ENCODE data around the gene TLE1. TPM values are rescaled to one million over a fixed set of nuclear protein-coding genes. Genes with fewer than 3 reads are reported as not detected.

Gene TLE1
- total RNA-seq, 1 experiment from 2014 or later: 79.3 TPM

GRCh38 chr9:81717061-81717746 lies 27.9 kb upstream of the TLE1 start:
- peak overlapping the region; percentile 49 for H3K27ac ChIP-seq (ENCODE audit: insufficient read length, low read depth, low read length)

More at GRCh38 chr9:81717061-81717746, 27.9 kb upstream of the TLE1 start:
- H3K56ac ChIP-seq (ENCODE audit: insufficient read length, low read depth, low read length): no peak overlapping the region
- no peak overlapping the region for H2BK5ac ChIP-seq (ENCODE audit: insufficient read length, low read length)
- H3K79me2 ChIP-seq (ENCODE audit: insufficient read depth, low read length): no peaks in the 10 kb centered on the region
- no peaks in the 10 kb centered on the region for H3K27me3 ChIP-seq (ENCODE audit: insufficient read depth, low read length)
- H3T11ph ChIP-seq (ENCODE audit: low read length): no peak overlapping the region
- TF ChIP-seq, protein P1, sequence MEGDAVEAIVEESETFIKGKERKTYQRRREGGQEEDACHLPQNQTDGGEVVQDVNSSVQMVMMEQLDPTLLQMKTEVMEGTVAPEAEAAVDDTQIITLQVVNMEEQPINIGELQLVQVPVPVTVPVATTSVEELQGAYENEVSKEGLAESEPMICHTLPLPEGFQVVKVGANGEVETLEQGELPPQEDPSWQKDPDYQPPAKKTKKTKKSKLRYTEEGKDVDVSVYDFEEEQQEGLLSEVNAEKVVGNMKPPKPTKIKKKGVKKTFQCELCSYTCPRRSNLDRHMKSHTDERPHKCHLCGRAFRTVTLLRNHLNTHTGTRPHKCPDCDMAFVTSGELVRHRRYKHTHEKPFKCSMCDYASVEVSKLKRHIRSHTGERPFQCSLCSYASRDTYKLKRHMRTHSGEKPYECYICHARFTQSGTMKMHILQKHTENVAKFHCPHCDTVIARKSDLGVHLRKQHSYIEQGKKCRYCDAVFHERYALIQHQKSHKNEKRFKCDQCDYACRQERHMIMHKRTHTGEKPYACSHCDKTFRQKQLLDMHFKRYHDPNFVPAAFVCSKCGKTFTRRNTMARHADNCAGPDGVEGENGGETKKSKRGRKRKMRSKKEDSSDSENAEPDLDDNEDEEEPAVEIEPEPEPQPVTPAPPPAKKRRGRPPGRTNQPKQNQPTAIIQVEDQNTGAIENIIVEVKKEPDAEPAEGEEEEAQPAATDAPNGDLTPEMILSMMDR (conservative IDR thresholded peaks at IDR 0.05): no peak
- peaks cover 2% of the 10 kb centered on the region for H3K4me1 ChIP-seq (ENCODE audit: insufficient read depth, low read length)
- H4K20me1 ChIP-seq (ENCODE audit: control insufficient read depth, insufficient read depth, insufficient read length): no peaks in the 10 kb centered on the region
- no peak overlapping the region for H2AK5ac ChIP-seq (ENCODE audit: insufficient read length, low read length)
- peak overlapping the region; percentile 48 to 98 (median 49); a peak in 5 of 7 replicates for H3K27ac Mint-ChIP-seq
- H3K27me3 Mint-ChIP-seq (ENCODE audit: low read depth): peaks cover 4% of the 10 kb centered on the region
- no peak overlapping the region for H3K9ac ChIP-seq (ENCODE audit: extremely low read depth, insufficient read length, low read length)
- H3K4me3 Mint-ChIP-seq: peak overlapping the region in 1 of 2 experiments; percentile 41; a peak in 2 of 5 replicates
- H3K9me3 ChIP-seq (ENCODE audit: control insufficient read depth, low read depth, low read length): no peaks in the 10 kb centered on the region
- no peaks in the 10 kb centered on the region; a peak in 1 of 7 replicates for H3K36me3 Mint-ChIP-seq (ENCODE audit: insufficient read depth in 1 of 3, low read depth in 3 of 3)
- peaks cover 29 to 34% of the 10 kb centered on the region in 2 experiments for H3K4me1 Mint-ChIP-seq
- H4K8ac ChIP-seq (replicated peaks; ENCODE audit: insufficient read length, low read depth, low read length): no peak overlapping the region
- no peak overlapping the region for H2BK20ac ChIP-seq (ENCODE audit: low read depth, low read length, poor library complexity, severe bottlenecking)
- no peak overlapping the region for H3K4me2 ChIP-seq (ENCODE audit: insufficient read depth, insufficient read length, low read length)
- H3K23me2 ChIP-seq (ENCODE audit: insufficient read length, low read depth, low read length, poor library complexity, severe bottlenecking): no peaks in the 10 kb centered on the region
- H3K4ac ChIP-seq (ENCODE audit: low read depth, low read length): no peak overlapping the region
- no peak overlapping the region for H3K18ac ChIP-seq (ENCODE audit: insufficient read length, low read depth, low read length)
- H2BK120ac ChIP-seq (ENCODE audit: low read depth, low read length, poor library complexity, severe bottlenecking): no peak overlapping the region
- no peak overlapping the region for H4K5ac ChIP-seq (ENCODE audit: insufficient read length, low read depth, low read length)
- no peak overlapping the region for H2AFZ ChIP-seq (ENCODE audit: low read length)
- no peak overlapping the region for H3K23ac ChIP-seq (ENCODE audit: insufficient read length, low read depth, low read length)
- WGBS (ENCODE audit: extremely low coverage, insufficient read length, low lambda C conversion rate): no CpG with 5 or more reads among the region's 5 CpGs
- H2BK15ac ChIP-seq (ENCODE audit: low read depth, low read length): no peak overlapping the region
- no peak overlapping the region for H2BK12ac ChIP-seq (ENCODE audit: insufficient read length, low read depth, low read length)
- H3K14ac ChIP-seq (ENCODE audit: insufficient read depth, low read length): no peak overlapping the region
- no peaks in the 10 kb centered on the region for H3K79me1 ChIP-seq (ENCODE audit: insufficient read depth, low read depth, low read length, poor library complexity, severe bottlenecking)
- no peaks in the 10 kb centered on the region for H3K9me3 Mint-ChIP-seq
- H4K91ac ChIP-seq (ENCODE audit: insufficient read length, low read depth, low read length): no peak overlapping the region
- DNase-seq: no peak
